Chondrocyte (in vitro differentiated cells): Measurements from ENCODE around the gene WDR38. TPM values are rescaled to one million over a fixed set of nuclear protein-coding genes. Genes with fewer than 3 reads are reported as not detected.

Source experiments
- DNase-seq: peaks from one replicate; pipeline ENCODE4 v3.0.0; 2021; ENCODE audit warnings: mixed read lengths, low spot score
- H3K27ac Mint-ChIP-seq: one replicate; pipeline ENCODE4 v1.8.0; 2021; ENCODE audit warnings: mild to moderate bottlenecking, moderate library complexity, mixed read lengths; ENCODE audit not compliant: unreplicated experiment
- H3K27me3 Mint-ChIP-seq: 2 replicates; pipeline ENCODE4 v1.8.0; 2021; ENCODE audit warnings: low read depth, mixed read lengths
- H3K36me3 Mint-ChIP-seq: 2 replicates; pipeline ENCODE4 v1.8.0; 2021; ENCODE audit warnings: low read depth, mixed read lengths
- H3K4me1 Mint-ChIP-seq: 2 replicates; pipeline ENCODE4 v1.8.0; 2021; ENCODE audit warnings: low read depth, mild to moderate bottlenecking, mixed read lengths
- H3K4me3 Mint-ChIP-seq: one replicate; pipeline ENCODE4 v1.8.0; 2021; ENCODE audit warnings: mild to moderate bottlenecking, moderate library complexity, mixed read lengths; ENCODE audit not compliant: unreplicated experiment
- H3K9me3 Mint-ChIP-seq: 2 replicates; pipeline ENCODE4 v1.8.0; 2021; ENCODE audit warnings: low read depth, mixed read lengths
- total RNA-seq: library from RNA; stranded (reverse); gene quantifications from 3 replicates; pipeline ENCODE4 v1.2.1, GENCODE V29; 2021
- TF ChIP-seq, protein P1 (sequence below): fragments of 200-600 bp; sonication (generic); IDR thresholded peaks from 2 replicates; pipeline ENCODE4 v1.5.0; 2021; ENCODE audit warnings: antibody characterized with exemption, mild to moderate bottlenecking, moderate library complexity

The WDR38 gene
- total RNA-seq, 1 donor from 2014 or later, result not detected

- H3K4me3 Mint-ChIP-seq, result no peak overlapping the region
- H3K36me3 Mint-ChIP-seq, result peaks cover 15% of the 10 kb centered on the region
- TF ChIP-seq, protein P1, sequence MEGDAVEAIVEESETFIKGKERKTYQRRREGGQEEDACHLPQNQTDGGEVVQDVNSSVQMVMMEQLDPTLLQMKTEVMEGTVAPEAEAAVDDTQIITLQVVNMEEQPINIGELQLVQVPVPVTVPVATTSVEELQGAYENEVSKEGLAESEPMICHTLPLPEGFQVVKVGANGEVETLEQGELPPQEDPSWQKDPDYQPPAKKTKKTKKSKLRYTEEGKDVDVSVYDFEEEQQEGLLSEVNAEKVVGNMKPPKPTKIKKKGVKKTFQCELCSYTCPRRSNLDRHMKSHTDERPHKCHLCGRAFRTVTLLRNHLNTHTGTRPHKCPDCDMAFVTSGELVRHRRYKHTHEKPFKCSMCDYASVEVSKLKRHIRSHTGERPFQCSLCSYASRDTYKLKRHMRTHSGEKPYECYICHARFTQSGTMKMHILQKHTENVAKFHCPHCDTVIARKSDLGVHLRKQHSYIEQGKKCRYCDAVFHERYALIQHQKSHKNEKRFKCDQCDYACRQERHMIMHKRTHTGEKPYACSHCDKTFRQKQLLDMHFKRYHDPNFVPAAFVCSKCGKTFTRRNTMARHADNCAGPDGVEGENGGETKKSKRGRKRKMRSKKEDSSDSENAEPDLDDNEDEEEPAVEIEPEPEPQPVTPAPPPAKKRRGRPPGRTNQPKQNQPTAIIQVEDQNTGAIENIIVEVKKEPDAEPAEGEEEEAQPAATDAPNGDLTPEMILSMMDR, result no peak
- no peak overlapping the region for H3K27ac Mint-ChIP-seq
- H3K4me1 Mint-ChIP-seq, result peaks cover 16% of the 10 kb centered on the region
- DNase-seq, result no peak
- H3K27me3 Mint-ChIP-seq, result no peaks in the 10 kb centered on the region
- no peaks in the 10 kb centered on the region for H3K9me3 Mint-ChIP-seq
These were observed 26.0 kb downstream of the WDR38 start for GRCh38 chr9:124879226-124879625.

- Mint-ChIP-seq H3K9me3 (no peaks in the 10 kb centered on the region), H3K4me3 (no peak overlapping the region), H3K27ac (no peak overlapping the region), H3K36me3 (peaks cover 15% of the 10 kb centered on the region), H3K4me1 (peaks cover 16% of the 10 kb centered on the region), H3K27me3 (no peaks in the 10 kb centered on the region)
- DNase-seq, result no peak
- TF ChIP-seq, protein P1, result no peak
These were observed 27.2 kb downstream of the WDR38 start for GRCh38 chr9:124880501-124880900.

DNA sequence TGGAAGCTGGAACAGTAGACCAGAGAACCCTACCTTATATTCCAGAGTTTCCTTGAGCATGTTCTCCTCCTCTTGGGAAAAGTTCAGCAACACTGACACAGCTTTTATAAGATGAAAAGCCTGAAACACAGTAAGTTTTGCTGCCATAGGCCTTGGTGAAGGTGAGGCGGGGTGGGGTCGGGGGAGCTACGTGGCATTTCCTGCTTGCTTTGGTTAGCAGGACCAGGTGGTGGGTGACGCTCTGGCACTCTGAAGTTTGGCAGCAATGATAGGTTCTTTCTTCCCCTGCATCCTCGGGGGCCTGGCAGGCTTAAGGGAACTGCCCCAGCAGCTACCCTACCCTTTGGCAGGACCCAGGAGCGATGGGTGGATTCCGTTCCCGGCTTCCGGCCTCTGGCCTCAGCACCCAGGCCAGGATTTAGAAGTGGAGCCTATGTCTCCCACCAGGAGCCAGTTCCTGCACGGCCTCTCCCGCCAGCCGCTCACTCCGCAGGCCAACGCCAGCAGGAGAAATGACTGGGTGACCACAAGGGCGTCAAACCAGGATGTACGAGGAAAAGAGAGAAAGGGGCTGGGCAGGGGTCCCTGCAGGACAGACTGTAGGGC is 28.0 kb downstream of the WDR38 start:
- Mint-ChIP-seq H3K4me3 (no peak overlapping the region), H3K4me1 (peaks cover 16% of the 10 kb centered on the region), H3K36me3 (peaks cover 23% of the 10 kb centered on the region), H3K27ac (no peak overlapping the region), H3K27me3 (no peaks in the 10 kb centered on the region), H3K9me3 (no peaks in the 10 kb centered on the region)
- TF ChIP-seq, protein P1, result no peak
- DNase-seq, result no peak

- Mint-ChIP-seq H3K4me1 (peaks cover 9% of the 10 kb centered on the region), H3K4me3 (no peak overlapping the region), H3K36me3 (peaks cover 27% of the 10 kb centered on the region), H3K27ac (no peak overlapping the region), H3K27me3 (no peaks in the 10 kb centered on the region), H3K9me3 (no peaks in the 10 kb centered on the region)
- TF ChIP-seq, protein P1, result no peak
- no peak for DNase-seq
These were observed 29.0 kb downstream of the WDR38 start for GRCh38 chr9:124882231-124882630.

- TF ChIP-seq, protein P1, result no peak
- H3K27me3 Mint-ChIP-seq, result no peaks in the 10 kb centered on the region
- no peak for DNase-seq
- H3K9me3 Mint-ChIP-seq, result no peaks in the 10 kb centered on the region
- no peak overlapping the region for H3K4me3 Mint-ChIP-seq
- no peaks in the 10 kb centered on the region for H3K4me1 Mint-ChIP-seq
- H3K27ac Mint-ChIP-seq, result no peak overlapping the region
- H3K36me3 Mint-ChIP-seq, result peaks cover 28% of the 10 kb centered on the region
These were observed 31.1 kb downstream of the WDR38 start for GRCh38 chr9:124884376-124884775.
